GM12878 (cell line): ENCODE data around the gene ADSS1.

Experiments
- JUND ChIP-seq: IDR thresholded peaks from 2 replicates; pipeline ENCODE4 v1.6.1; 2012; ENCODE audit warnings: low read depth, mild to moderate bottlenecking, low read length, improper control_type of control experiment, moderate library complexity
- PAX5 ChIP-seq: IDR thresholded peaks from 2 replicates; pipeline ENCODE4 v1.6.1; 2011; ENCODE audit warnings: low read depth, low read length, borderline replicate concordance
- POLR2A ChIP-seq: IDR thresholded peaks from 2 replicates; pipeline ENCODE4 v1.6.1; 2011; ENCODE audit warnings: low read depth, mild to moderate bottlenecking, low read length
- YBX1 ChIP-seq: fragments of 450-650 bp; IDR thresholded peaks from 2 replicates; pipeline ENCODE4 v1.6.1; 2016; ENCODE audit warnings: antibody characterized with exemption

- TF ChIP-seq JUND (no peak), YBX1 (no peak), PAX5 (no peak), POLR2A (0 out of 2 replicates have a peak, but pooled peaks have one; percentile 19)
Measured at GRCh38 chr14:104794099-104794498, 70.1 kb downstream of the ADSS1 start.
